Left lung (tissue), 10 donors: ENCODE results near the gene ROBO2. TPM values are rescaled to one million over a fixed set of nuclear protein-coding genes. Genes with fewer than 3 reads are reported as not detected.

Source experiments
- ATAC-seq: fragments of 200-7000 bp; cut with Tn5 transposase; one replicate; pipeline ENCODE4 v1.9.1; 2020; ENCODE audit warnings: moderate library complexity
- DNase-seq, 4 donors: peaks; one replicate each; pipeline ENCODE4 v3.0.0-alpha.2; 2013 to 2020
- H3K27ac ChIP-seq, 2 donors: fragments of 200-600 bp; sonication (generic) in 1 of 2; one replicate each; pipeline versions ENCODE4 v1.5.0 to v1.8.0; 2020 to 2021
- H3K27me3 ChIP-seq, 2 donors: fragments of 200-600 bp; sonication (generic) in 1 of 2; one replicate each; pipeline versions ENCODE4 v1.5.0 to v1.8.0; 2020 to 2021
- H3K36me3 ChIP-seq, 2 donors: fragments of 200-600 bp; sonication (generic) in 1 of 2; one replicate each; pipeline versions ENCODE4 v1.5.0 to v1.8.0; 2020 to 2021
- H3K4me1 ChIP-seq, 2 donors: fragments of 200-600 bp; one replicate each; pipeline ENCODE4 v1.8.0; 2021
- H3K4me3 ChIP-seq, 2 donors: fragments of 200-600 bp; sonication (generic) in 1 of 2; one replicate each; pipeline versions ENCODE4 v1.5.0 to v1.8.0; 2020 to 2021; ENCODE audit warnings: mild to moderate bottlenecking in 1 of 2
- H3K9me3 ChIP-seq, 2 donors: fragments of 200-600 bp; sonication (generic) in 1 of 2; one replicate each; pipeline versions ENCODE4 v1.5.0 to v1.8.0; 2020 to 2021
- CTCF ChIP-seq, 2 donors: fragments of 200-600 bp; sonication (generic) in 1 of 2; IDR thresholded peaks; one replicate each; pipeline versions ENCODE4 v1.5.0 to v1.8.0; 2021; ENCODE audit warnings: antibody characterized with exemption in 2 of 2
- intact Hi-C, 2 donors: fragments of 100-400 bp; cut with DNase I; formaldehyde crosslinking; loops; one replicate each; pipeline versions ENCODE4 v1.11.2 to v1.14.2; 2022
- polyA plus RNA-seq, 6 donors: library from polyadenylated mRNA; unstranded; fragments of 120-200 nt; gene quantifications; one replicate each; pipeline ENCODE4 v1.2.1, GENCODE V29; 2013; ENCODE audit not compliant: insufficient read length in 6 of 6
- total RNA-seq, 2 donors: library from RNA; stranded (reverse); fragmentation: NEBNext Ultra II Directional; extraction: Animal tissue kit (Norgen Biotek cat#: 25700); gene quantifications; one replicate each; pipeline ENCODE4 v1.2.1, GENCODE V29; 2021
- donor health status: DM: no; HTN: yes; CAD: no.
- donor health status: DM: no; HTN: no; CAD: no.

Gene ROBO2
- total and polyA plus RNA-seq, 8 donors: 4.9 to 66.2 (median 51.1) TPM

- intact Hi-C loops: no loop called here
- no peak for DNase-seq
- no peaks in the 10 kb centered on the region for H3K27me3 ChIP-seq
- no peak overlapping the region for H3K4me3 ChIP-seq
- no peaks in the 10 kb centered on the region for H3K36me3 ChIP-seq
- H3K4me1 ChIP-seq: no peaks in the 10 kb centered on the region
- TF ChIP-seq CTCF (IDR thresholded peaks at IDR 0.05): no peak
- H3K9me3 ChIP-seq: peaks cover 0 to 1% of the 10 kb centered on the region in 2 donors
- H3K27ac ChIP-seq: no peak overlapping the region
- ATAC-seq: no peak
Measured at GRCh38 chr3:77093101-77093500, 53.2 kb downstream of the ROBO2 start.

- H3K9me3 ChIP-seq: peaks cover 0 to 3% of the 10 kb centered on the region in 2 donors
- H3K27ac ChIP-seq: no peak overlapping the region
- no peak overlapping the region for H3K4me3 ChIP-seq
- no peak for TF ChIP-seq CTCF (IDR thresholded peaks at IDR 0.05)
- intact Hi-C loops: no loop called here
- no peak for DNase-seq
- H3K36me3 ChIP-seq: no peaks in the 10 kb centered on the region
- no peaks in the 10 kb centered on the region for H3K4me1 ChIP-seq
- no peak for ATAC-seq
- no peaks in the 10 kb centered on the region for H3K27me3 ChIP-seq
Measured at GRCh38 chr3:77096145-77096544, 56.2 kb downstream of the ROBO2 start.

- H3K4me3 ChIP-seq: no peak overlapping the region
- H3K4me1 ChIP-seq: no peaks in the 10 kb centered on the region
- DNase-seq (no peak), ATAC-seq (no peak)
- H3K9me3 ChIP-seq: peaks cover 0 to 3% of the 10 kb centered on the region in 2 donors
- TF ChIP-seq CTCF (IDR thresholded peaks at IDR 0.05): no peak
- no peaks in the 10 kb centered on the region for H3K27me3 ChIP-seq
- no peaks in the 10 kb centered on the region for H3K36me3 ChIP-seq
- intact Hi-C loops: no loop called here
- no peak overlapping the region for H3K27ac ChIP-seq
Measured at GRCh38 chr3:77096966-77097890, 57.3 kb downstream of the ROBO2 start.

GRCh38 chr3:77102951-77103769 lies 63.3 kb downstream of the ROBO2 start:
- Histone ChIP-seq H3K27ac (no peak overlapping the region), H3K9me3 (peaks cover 0 to under 1% of the 10 kb centered on the region in 2 donors), H3K4me1 (no peaks in the 10 kb centered on the region), H3K27me3 (no peaks in the 10 kb centered on the region), H3K4me3 (no peak overlapping the region), H3K36me3 (no peaks in the 10 kb centered on the region)
- DNase-seq (no peak), ATAC-seq (no peak)
- TF ChIP-seq CTCF (IDR thresholded peaks at IDR 0.05): no peak
- intact Hi-C loops: no loop called here

GRCh38 chr3:77122652-77123051 lies 82.8 kb downstream of the ROBO2 start:
- no peak overlapping the region for H3K4me3 ChIP-seq
- no peaks in the 10 kb centered on the region for H3K4me1 ChIP-seq
- no peaks in the 10 kb centered on the region for H3K9me3 ChIP-seq
- no peak overlapping the region for H3K27ac ChIP-seq
- ATAC-seq (no peak), DNase-seq (no peak)
- H3K27me3 ChIP-seq: no peaks in the 10 kb centered on the region
- H3K36me3 ChIP-seq: no peaks in the 10 kb centered on the region
- intact Hi-C loops: no loop called here
- TF ChIP-seq CTCF (IDR thresholded peaks at IDR 0.05): no peak
